AG04449 (cell line): ENCODE measurements around the gene TUFM.
"Not testable (repeated sequence)": the region's sequence is repeated elsewhere in the genome, so short reads cannot be mapped to it uniquely, and the experiment has no call there.

Experiments used
- CTCF ChIA-PET: fragments of 350-600 bp; formaldehyde crosslinking; extraction: SDS; loops from one replicate; lab custom pipeline; 2021; ENCODE audit warnings: antibody characterized with exemption; lab: Yijun Ruan, JAX
- POLR2A ChIA-PET: fragments of 400-600, 350-600 bp; formaldehyde crosslinking; extraction: SDS; loops from one replicate; lab custom pipeline; 2020; ENCODE audit warnings: antibody characterized with exemption, inconsistent platforms; lab: Yijun Ruan, JAX
- DNase-seq: peaks from one replicate; pipeline ENCODE4 v3.0.0-alpha.2; 2010; ENCODE audit warnings: low read depth, low spot score
- H3K4me3 ChIP-seq: 2 replicates; pipeline ENCODE4 v1.5.1; 2011; ENCODE audit warnings: low read depth, mild to moderate bottlenecking, control low read depth, low read length
- TF ChIP-seq, protein P1 (sequence below): IDR thresholded peaks from one replicate; pipeline ENCODE4 v1.5.1; 2011; ENCODE audit warnings: mild to moderate bottlenecking, moderate library complexity, low read length, control low read depth, inconsistent platforms; ENCODE audit not compliant: insufficient read depth; ENCODE audit errors: missing control alignments

TUFM gene

GRCh38 chr16:28822520-28823290 lies 23.4 kb downstream of the TUFM start, which contains the start of gene ATXN2L:
Gene ATXN2L, plus strand, starts transcription at chr16:28822999. Its CDS starts 261 bp downstream, at chr16:28823260.
- CTCF ChIA-PET = interaction anchor here (1.3 to 4.0 kb wide), 6 partner anchors 10 to 151 kb away, joined by 4 to 17 read pairs (median 6); partner anchors contain the start of gene TUFM
- TF ChIP-seq, protein P1, sequence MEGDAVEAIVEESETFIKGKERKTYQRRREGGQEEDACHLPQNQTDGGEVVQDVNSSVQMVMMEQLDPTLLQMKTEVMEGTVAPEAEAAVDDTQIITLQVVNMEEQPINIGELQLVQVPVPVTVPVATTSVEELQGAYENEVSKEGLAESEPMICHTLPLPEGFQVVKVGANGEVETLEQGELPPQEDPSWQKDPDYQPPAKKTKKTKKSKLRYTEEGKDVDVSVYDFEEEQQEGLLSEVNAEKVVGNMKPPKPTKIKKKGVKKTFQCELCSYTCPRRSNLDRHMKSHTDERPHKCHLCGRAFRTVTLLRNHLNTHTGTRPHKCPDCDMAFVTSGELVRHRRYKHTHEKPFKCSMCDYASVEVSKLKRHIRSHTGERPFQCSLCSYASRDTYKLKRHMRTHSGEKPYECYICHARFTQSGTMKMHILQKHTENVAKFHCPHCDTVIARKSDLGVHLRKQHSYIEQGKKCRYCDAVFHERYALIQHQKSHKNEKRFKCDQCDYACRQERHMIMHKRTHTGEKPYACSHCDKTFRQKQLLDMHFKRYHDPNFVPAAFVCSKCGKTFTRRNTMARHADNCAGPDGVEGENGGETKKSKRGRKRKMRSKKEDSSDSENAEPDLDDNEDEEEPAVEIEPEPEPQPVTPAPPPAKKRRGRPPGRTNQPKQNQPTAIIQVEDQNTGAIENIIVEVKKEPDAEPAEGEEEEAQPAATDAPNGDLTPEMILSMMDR = no peak
- DNase-seq = peak; percentile 72
- POLR2A ChIA-PET = interaction anchor here (0.6 to 2.9 kb wide), 6 partner anchors 11 to 1087 kb away, joined by 3 to 16 read pairs (median 4); partner anchors contain the start of genes SH2B1 and TUFM
- peak within 1 kb of the TSS; percentile 97 for H3K4me3 ChIP-seq

GRCh38 chr16:28821874-28822519 lies 24.2 kb downstream of the TUFM start:
- ChIA-PET CTCF (interaction anchor here (1.3 to 4.0 kb wide), 5 partner anchors 9 to 152 kb away, joined by 4 to 17 read pairs (median 5); partner anchors contain the start of gene TUFM), POLR2A (interaction anchor here (0.9 to 2.9 kb wide), 4 partner anchors 11 to 41 kb away, joined by 3 to 16 read pairs (median 6); partner anchors contain the start of genes SH2B1 and TUFM)
- TF ChIP-seq, protein P1 = no peak
- DNase-seq = no peak
- H3K4me3 ChIP-seq = peak overlapping the region; percentile 97

DNA sequence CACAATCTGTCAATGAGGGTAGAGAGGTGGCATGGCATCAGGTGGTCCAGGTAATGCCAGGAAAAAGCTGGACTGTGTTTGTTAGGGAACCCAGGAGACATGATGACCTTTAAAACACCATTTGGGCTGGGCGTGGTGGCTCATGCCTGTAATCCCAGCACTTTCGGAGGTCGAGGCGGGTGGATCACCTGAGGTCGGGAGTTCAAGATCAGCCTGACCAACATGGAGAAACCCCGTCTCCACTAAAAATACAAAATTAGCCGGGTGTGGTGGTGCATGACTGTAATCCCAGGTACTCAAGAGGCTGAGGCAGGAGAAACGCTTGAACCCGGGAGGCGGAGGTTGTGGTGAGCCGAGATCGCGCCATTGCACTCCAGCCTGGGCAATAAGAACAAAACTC lies 25.6 kb downstream of the TUFM start:
- CTCF ChIA-PET = interaction anchor here (2.6 to 4.0 kb wide), 2 partner anchors 26 to 125 kb away, joined by 13 to 17 read pairs; partner anchors contain the start of gene TUFM
- POLR2A ChIA-PET = interaction anchor here (2.9 kb wide), 1 partner anchor 26 kb away, joined by 16 read pairs; the partner anchor contains the start of gene TUFM
- not testable (repeated sequence) for DNase-seq, H3K4me3 ChIP-seq

DNA sequence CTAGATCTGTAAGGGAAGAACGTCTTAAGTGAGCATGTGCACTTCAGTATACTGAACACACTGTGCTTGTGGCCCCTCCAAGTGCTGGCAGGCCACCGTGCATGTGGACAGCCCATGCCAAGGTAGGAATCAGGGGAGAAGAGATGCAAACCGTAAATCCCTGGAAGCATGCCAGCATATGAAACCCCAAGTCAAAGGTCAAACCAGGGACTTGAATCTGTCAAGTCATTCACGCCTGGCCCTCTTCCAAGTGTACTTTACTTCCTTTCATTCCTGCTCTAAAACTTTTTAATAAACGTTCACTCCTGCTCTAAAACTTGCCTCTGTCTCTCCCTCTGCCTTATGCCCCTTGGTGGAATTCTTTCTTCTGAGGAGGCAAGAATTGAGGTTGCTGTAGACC lies 26.1 kb downstream of the TUFM start:
- no peak for DNase-seq
- ChIA-PET POLR2A (no interaction called here), CTCF (interaction anchor here (4.0 kb wide), 1 partner anchor 26 kb away, joined by 17 read pairs; the partner anchor contains the start of gene TUFM)
- TF ChIP-seq, protein P1 = no peak
- H3K4me3 ChIP-seq = no peak overlapping the region

DNA sequence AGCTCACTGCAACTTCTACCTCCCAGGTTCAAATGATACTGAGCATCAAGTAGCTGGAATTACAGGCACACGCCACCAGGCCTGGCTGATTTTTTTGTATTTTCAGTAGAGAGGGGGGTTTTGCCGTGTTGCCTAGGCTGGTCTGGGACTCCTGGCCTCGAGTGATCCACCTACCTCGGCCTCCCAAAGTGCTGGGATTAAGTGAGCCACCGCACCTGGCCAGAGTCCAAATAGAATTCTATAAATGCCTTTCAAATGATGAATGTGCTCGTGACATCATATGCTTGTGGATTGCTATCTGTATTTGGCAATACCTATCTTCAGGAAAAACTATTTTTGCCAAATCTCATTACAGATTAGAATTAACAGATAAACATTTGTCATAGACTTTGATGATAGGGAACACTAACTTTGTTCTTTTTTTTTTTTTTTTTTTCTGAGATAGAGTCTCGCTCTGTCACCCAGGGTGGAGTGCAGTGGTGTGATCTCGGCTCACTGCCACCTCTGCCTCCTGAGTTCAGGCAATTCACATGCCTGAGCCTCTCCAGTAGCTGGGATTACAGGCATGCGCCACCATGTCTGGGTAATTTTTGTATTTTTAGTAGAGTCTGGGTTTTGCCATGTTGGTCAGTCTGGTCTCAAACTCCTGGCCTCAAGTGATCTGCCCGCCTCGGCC lies 38.6 kb downstream of the TUFM start:
- POLR2A ChIA-PET, DNase-seq, H3K4me3 ChIP-seq, CTCF ChIA-PET: not testable (repeated sequence)

DNA sequence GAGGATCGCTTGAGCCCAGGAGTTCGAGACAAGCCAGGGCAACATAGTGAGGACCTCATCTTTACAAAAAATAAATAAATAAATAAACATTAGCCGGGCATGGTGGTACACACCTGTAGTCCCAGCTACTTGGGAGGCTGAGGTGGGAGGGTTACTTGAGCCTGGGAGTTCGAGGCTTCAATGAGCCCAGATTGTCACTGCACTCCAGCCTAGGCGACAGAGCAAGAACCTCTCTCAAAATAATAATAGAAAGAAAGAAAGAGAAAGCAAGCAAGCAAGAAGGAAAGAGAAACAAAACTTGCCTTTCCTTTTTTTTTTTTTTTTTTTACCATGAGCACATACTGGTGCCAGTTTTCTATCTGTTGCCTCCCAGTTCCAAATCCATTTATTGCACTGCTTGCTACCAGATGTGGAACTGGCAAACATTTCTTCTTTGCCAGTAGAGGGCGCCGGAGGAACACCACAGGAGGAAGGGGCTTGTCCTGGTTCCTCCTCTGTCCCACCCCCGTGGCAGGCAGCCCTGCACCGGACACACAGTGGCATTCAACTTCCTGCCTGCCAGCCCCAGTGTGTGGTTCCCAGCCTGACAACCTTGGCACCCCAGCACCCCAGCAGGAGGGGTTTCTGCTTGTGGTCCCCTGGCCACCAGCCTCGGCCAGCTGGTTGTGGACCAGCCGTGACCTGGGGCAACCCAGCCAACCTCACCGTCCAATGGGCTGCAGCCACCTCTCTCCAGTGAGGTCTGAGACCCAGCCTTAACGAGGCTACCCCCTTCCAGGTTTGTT lies 43.7 kb downstream of the TUFM start:
- POLR2A ChIA-PET, H3K4me3 ChIP-seq, CTCF ChIA-PET, DNase-seq: not testable (repeated sequence)
